ENCODE measurements around the gene DNAH7.

The DNAH7 gene

GRCh38 chr2:196077821-196078220 lies 9.2 kb upstream of the DNAH7 start:
- DNase-seq (ENCODE audit: low read depth): no peak

- no peak for DNase-seq (ENCODE audit: low read depth)
Measured at GRCh38 chr2:196076778-196077568, 8.3 kb upstream of the DNAH7 start.

- DNase-seq (ENCODE audit: low read depth): no peak
Measured at GRCh38 chr2:196075196-196075595, 6.6 kb upstream of the DNAH7 start.

GRCh38 chr2:196074631-196075030 lies 6.0 kb upstream of the DNAH7 start:
- DNase-seq (ENCODE audit: low read depth): no peak

- no peak for DNase-seq (ENCODE audit: low read depth)
Measured at GRCh38 chr2:196073521-196073920, 4.9 kb upstream of the DNAH7 start.

GRCh38 chr2:196067088-196067382 lies 1.6 kb downstream of the DNAH7 start:
- no peak for DNase-seq (ENCODE audit: low read depth)

GRCh38 chr2:196066291-196067087 lies 2.1 kb downstream of the DNAH7 start:
- DNase-seq (ENCODE audit: low read depth): no peak

- DNase-seq (ENCODE audit: low read depth): no peak
Measured at GRCh38 chr2:196063773-196064172, 4.9 kb downstream of the DNAH7 start.

- DNase-seq (ENCODE audit: low read depth): no peak
Measured at GRCh38 chr2:196059491-196059960, 9.1 kb downstream of the DNAH7 start.

GRCh38 chr2:196054631-196055030 lies 14.0 kb downstream of the DNAH7 start:
- DNase-seq (ENCODE audit: low read depth): no peak

- no peak for DNase-seq (ENCODE audit: low read depth)
Measured at GRCh38 chr2:196046123-196046917, 22.3 kb downstream of the DNAH7 start.

- no peak for DNase-seq (ENCODE audit: low read depth)
Measured at GRCh38 chr2:196041786-196042185, 26.9 kb downstream of the DNAH7 start.

- DNase-seq (ENCODE audit: low read depth): no peak
Measured at GRCh38 chr2:196040218-196040617, 28.4 kb downstream of the DNAH7 start.

GRCh38 chr2:196036442-196036841 lies 32.2 kb downstream of the DNAH7 start:
- no peak for DNase-seq (ENCODE audit: low read depth)

GRCh38 chr2:196018037-196018436 lies 50.6 kb downstream of the DNAH7 start:
- DNase-seq (ENCODE audit: low read depth): no peak

GRCh38 chr2:196012314-196012713 lies 56.3 kb downstream of the DNAH7 start:
- DNase-seq (ENCODE audit: low read depth): no peak

- DNase-seq (ENCODE audit: low read depth): no peak
Measured at GRCh38 chr2:196000551-196000950, 68.1 kb downstream of the DNAH7 start.

GRCh38 chr2:195998070-195998469 lies 70.6 kb downstream of the DNAH7 start:
- DNase-seq (ENCODE audit: low read depth): no peak

- no peak for DNase-seq (ENCODE audit: low read depth)
Measured at GRCh38 chr2:195995499-195995898, 73.1 kb downstream of the DNAH7 start.

GRCh38 chr2:195993623-195994022 lies 75.0 kb downstream of the DNAH7 start:
- no peak for DNase-seq (ENCODE audit: low read depth)

- DNase-seq (ENCODE audit: low read depth): no peak
Measured at GRCh38 chr2:195985741-195986140, 82.9 kb downstream of the DNAH7 start.

GRCh38 chr2:195984923-195985726 lies 83.5 kb downstream of the DNAH7 start:
- peak; percentile 3 for DNase-seq (ENCODE audit: low read depth)
